Measurements from ENCODE around the gene ADD1.

ADD1 gene

GRCh38 chr4:2843263-2843940 lies at the start of gene ADD1:
TSS of gene ADD1 (plus strand) at chr4:2843844. CDS start at chr4:2875916, 32,072 bp downstream.
- peak; percentile 86 to 99 for DNase-seq

GRCh38 chr4:2794486-2795299 lies 49.0 kb upstream of the ADD1 start:
- DNase-seq: peak; percentile 59 to 77

GRCh38 chr4:2795300-2795892 lies 48.2 kb upstream of the ADD1 start:
- DNase-seq: no peak

GRCh38 chr4:2795893-2796848 lies 47.5 kb upstream of the ADD1 start:
- no peak for DNase-seq

GRCh38 chr4:2796849-2797544 lies 46.6 kb upstream of the ADD1 start:
- DNase-seq: no peak

- DNase-seq: no peak
Observed at GRCh38 chr4:2797545-2798305, 45.9 kb upstream of the ADD1 start.

GRCh38 chr4:2798399-2799223 lies 45.0 kb upstream of the ADD1 start:
- peak; percentile 88 to 93 for DNase-seq

- peak; percentile 43 to 62 for DNase-seq
Observed at GRCh38 chr4:2799224-2799911, 44.3 kb upstream of the ADD1 start.

GRCh38 chr4:2799971-2800690 lies 43.5 kb upstream of the ADD1 start:
- no peak for DNase-seq

- peak; percentile 91 to 96 for DNase-seq
Observed at GRCh38 chr4:2800691-2801596, 42.7 kb upstream of the ADD1 start.

GRCh38 chr4:2802618-2803531 lies 40.8 kb upstream of the ADD1 start:
- DNase-seq: no peak

- DNase-seq: peak; percentile 94 to 98
Observed at GRCh38 chr4:2803624-2804448, 39.8 kb upstream of the ADD1 start.

- no peak for DNase-seq
Observed at GRCh38 chr4:2804449-2804972, 39.1 kb upstream of the ADD1 start.

GRCh38 chr4:2804973-2805501 lies 38.6 kb upstream of the ADD1 start:
- DNase-seq: no peak

GRCh38 chr4:2805712-2806389 lies 37.8 kb upstream of the ADD1 start:
- no peak for DNase-seq

Data from inflammatory macrophage treated with lipopolysaccharide for 1 hour (primary cell).